Keratinocyte (primary cell): Measurements from ENCODE around the gene CDHR3.

Experiments
- EZH2 ChIP-seq: IDR thresholded peaks from one replicate; pipeline ENCODE4 v1.6.1; 2012; ENCODE audit warnings: inconsistent platforms, mild to moderate bottlenecking, low read length, moderate library complexity
- TF ChIP-seq, protein P1 (sequence below), 3 experiments: IDR thresholded peaks in 1 of 3; conservative IDR thresholded peaks in 1 of 3; optimal IDR thresholded peaks in 1 of 3; 2 replicates in 2 of 3; 3 replicates in 1 of 3; pipeline versions ENCODE3 to v1.5.1; 2011; ENCODE audit warnings: low read length in 3 of 3, mild to moderate bottlenecking in 3 of 3, moderate library complexity in 2 of 3, control low read depth in 1 of 3, inconsistent platforms in 1 of 3; ENCODE audit not compliant: insufficient read depth in 2 of 3; ENCODE audit errors: extremely low read depth in 1 of 3

DNA sequence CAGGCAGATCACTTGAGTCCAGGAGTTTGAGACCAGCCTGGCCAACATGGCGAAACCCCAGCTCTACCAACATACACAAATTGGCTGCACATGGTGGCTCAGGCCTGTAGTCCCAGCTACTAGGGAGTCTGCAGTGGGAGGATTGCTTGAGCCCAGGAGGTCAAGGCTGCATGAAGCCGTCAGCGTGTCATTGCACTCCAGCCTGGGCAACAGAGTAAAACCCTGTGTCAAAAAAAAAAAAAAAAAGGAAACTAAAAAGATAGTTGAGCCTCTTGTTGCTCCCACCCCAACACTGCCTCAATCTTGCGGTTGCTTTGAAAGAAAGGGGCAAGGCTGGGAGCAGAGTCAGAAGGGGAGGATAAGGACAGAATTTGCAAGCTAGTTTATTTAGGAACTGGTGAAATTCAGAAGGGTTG is 79.1 kb downstream of the CDHR3 start:
- TF ChIP-seq, protein P1, sequence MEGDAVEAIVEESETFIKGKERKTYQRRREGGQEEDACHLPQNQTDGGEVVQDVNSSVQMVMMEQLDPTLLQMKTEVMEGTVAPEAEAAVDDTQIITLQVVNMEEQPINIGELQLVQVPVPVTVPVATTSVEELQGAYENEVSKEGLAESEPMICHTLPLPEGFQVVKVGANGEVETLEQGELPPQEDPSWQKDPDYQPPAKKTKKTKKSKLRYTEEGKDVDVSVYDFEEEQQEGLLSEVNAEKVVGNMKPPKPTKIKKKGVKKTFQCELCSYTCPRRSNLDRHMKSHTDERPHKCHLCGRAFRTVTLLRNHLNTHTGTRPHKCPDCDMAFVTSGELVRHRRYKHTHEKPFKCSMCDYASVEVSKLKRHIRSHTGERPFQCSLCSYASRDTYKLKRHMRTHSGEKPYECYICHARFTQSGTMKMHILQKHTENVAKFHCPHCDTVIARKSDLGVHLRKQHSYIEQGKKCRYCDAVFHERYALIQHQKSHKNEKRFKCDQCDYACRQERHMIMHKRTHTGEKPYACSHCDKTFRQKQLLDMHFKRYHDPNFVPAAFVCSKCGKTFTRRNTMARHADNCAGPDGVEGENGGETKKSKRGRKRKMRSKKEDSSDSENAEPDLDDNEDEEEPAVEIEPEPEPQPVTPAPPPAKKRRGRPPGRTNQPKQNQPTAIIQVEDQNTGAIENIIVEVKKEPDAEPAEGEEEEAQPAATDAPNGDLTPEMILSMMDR (optimal IDR thresholded peaks at IDR 0.05 in 1 of 3, IDR thresholded peaks at IDR 0.05 in 1 of 3, conservative IDR thresholded peaks at IDR 0.05 in 1 of 3; ENCODE audit: extremely low read depth in 1 of 3, insufficient read depth in 2 of 3, low read length in 3 of 3): no peak
- TF ChIP-seq EZH2: no peak
